Measurements from ENCODE around the gene CAT. TPM values are rescaled to one million over a fixed set of nuclear protein-coding genes. Genes with fewer than 3 reads are reported as not detected.

The CAT gene
- total and polyA plus RNA-seq, 10 donors, result 55.2 to 149 (median 110) TPM

DNA sequence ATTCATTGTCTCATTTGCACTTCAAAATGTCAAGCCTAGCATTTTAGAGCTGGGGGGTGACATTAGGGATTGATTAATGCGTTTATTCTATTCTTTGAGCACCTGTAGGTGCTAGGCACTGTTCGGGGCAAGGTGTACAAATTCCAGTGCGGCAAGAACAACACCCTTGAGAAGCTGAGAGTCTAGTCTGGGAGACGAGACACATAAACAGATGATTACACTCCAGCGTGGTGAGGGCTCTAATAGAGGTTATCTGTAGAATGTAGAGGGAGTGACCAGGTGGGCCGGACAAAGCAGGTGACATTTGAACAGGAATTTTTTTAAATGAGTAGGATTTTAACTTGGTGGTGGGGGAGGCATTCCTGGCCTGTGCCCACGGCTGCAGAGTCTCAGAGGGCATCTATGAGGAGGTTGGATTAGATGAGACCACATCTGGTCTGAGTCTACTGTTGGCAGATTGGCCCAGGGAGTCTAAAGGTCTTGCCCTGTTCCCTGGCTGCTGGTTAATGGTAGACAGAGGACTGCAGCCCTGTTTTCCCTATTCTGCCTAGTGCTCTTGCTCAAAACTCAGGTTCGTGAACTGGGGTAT lies 970 bp downstream of the CAT start:
- H3K4me1 ChIP-seq, result peaks cover 21 to 76% (median 66%) of the 10 kb centered on the region in 6 donors
- intact Hi-C loops (cut with DNase I; ENCODE audit: low total_unique reads), result no loop called here
- peak overlapping the region; percentile 86 to 96 (median 94) for H3K27ac ChIP-seq

DNA sequence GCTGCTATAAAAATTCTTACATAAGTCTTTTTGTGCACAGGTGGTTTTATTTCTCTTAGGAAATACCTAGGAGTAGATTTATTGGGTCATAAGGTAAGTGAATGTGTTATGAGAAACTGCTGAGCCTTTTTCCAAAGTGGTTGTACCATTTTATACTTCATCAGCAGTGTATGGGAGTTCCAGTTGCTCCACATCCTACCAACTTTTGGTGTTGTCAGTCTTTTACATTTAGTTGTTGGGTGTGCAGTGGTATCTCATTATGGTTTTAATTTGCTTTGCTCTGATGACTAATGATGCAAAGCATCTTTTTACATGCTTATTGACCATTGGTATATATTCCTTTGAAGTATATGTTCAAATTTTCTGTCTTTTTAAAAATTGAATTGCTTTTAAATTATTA lies 3.1 kb downstream of the CAT start:
- Histone ChIP-seq H3K27ac (no peak overlapping the region), H3K36me3 (peaks cover 0 to 12% (median 0%) of the 10 kb centered on the region in 6 donors), H3K27me3 (replicated peaks in 1 of 7) (no peaks in the 10 kb centered on the region), H3K9me3 (no peaks in the 10 kb centered on the region), H3K4me3 (peak overlapping the region in 1 of 8 donors; percentile 88), H3K4me1 (peaks cover 21 to 92% (median 84%) of the 10 kb centered on the region in 6 donors)
- intact Hi-C loops (cut with DNase I; ENCODE audit: low total_unique reads), result no loop called here
- TF ChIP-seq POLR2A (IDR thresholded peaks at IDR 0.05) (no peak), POLR2AphosphoS5 (IDR thresholded peaks at IDR 0.05) (no peak)
- TF ChIP-seq, protein P1, sequence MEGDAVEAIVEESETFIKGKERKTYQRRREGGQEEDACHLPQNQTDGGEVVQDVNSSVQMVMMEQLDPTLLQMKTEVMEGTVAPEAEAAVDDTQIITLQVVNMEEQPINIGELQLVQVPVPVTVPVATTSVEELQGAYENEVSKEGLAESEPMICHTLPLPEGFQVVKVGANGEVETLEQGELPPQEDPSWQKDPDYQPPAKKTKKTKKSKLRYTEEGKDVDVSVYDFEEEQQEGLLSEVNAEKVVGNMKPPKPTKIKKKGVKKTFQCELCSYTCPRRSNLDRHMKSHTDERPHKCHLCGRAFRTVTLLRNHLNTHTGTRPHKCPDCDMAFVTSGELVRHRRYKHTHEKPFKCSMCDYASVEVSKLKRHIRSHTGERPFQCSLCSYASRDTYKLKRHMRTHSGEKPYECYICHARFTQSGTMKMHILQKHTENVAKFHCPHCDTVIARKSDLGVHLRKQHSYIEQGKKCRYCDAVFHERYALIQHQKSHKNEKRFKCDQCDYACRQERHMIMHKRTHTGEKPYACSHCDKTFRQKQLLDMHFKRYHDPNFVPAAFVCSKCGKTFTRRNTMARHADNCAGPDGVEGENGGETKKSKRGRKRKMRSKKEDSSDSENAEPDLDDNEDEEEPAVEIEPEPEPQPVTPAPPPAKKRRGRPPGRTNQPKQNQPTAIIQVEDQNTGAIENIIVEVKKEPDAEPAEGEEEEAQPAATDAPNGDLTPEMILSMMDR (IDR thresholded peaks at IDR 0.05 in 8 of 11, conservative IDR thresholded peaks at IDR 0.05 in 3 of 11), result no peak
- no peak for DNase-seq

More for the DNA sequence above, 970 bp downstream of the CAT start:
- WGBS, 5 donors, result 15 to 29% (median 20%) methylated on average over 8 of the region's 8 CpGs
- peaks cover 0 to 8% (median 0%) of the 10 kb centered on the region in 6 donors for H3K36me3 ChIP-seq
- no peak for TF ChIP-seq POLR2AphosphoS5 (IDR thresholded peaks at IDR 0.05)
- no peak for TF ChIP-seq POLR2A (IDR thresholded peaks at IDR 0.05)
- TF ChIP-seq, protein P1 (IDR thresholded peaks at IDR 0.05 in 8 of 11, conservative IDR thresholded peaks at IDR 0.05 in 3 of 11), result no peak
- H3K9me3 ChIP-seq, result no peaks in the 10 kb centered on the region
- H3K27me3 ChIP-seq (replicated peaks in 1 of 7), result no peaks in the 10 kb centered on the region
- H3K4me3 ChIP-seq, result peak overlapping the region; percentile 54 to 97 (median 89)
- no peak for DNase-seq

DNA sequence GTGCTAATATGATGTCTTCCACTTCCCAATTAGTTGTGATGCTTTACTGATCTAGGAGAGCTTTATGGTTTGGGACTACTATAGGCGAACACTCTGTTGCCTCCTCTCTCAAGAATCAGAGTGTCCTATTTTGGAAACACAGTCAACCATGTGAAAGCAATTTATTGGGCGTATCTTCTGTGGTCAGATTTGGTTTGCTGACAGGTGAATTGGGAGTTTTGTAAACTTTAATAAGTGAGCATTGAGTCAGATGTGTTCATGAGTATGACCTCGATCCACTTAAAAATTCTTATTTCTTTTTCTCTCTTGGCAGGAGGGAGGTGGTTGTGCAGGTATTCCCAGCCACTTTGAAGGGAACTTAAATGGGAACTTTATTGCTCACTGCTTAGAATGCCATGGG lies 4.4 kb downstream of the CAT start:
- Histone ChIP-seq H3K27ac (no peak overlapping the region), H3K4me1 (peaks cover 18 to 94% (median 87%) of the 10 kb centered on the region in 6 donors), H3K27me3 (replicated peaks in 1 of 7) (no peaks in the 10 kb centered on the region), H3K4me3 (no peak overlapping the region), H3K9me3 (no peaks in the 10 kb centered on the region), H3K36me3 (peaks cover 0 to 17% (median 0%) of the 10 kb centered on the region in 6 donors)
- TF ChIP-seq, protein P1 (IDR thresholded peaks at IDR 0.05 in 8 of 11, conservative IDR thresholded peaks at IDR 0.05 in 3 of 11), result no peak
- TF ChIP-seq POLR2A (IDR thresholded peaks at IDR 0.05) (no peak), POLR2AphosphoS5 (IDR thresholded peaks at IDR 0.05) (no peak)
- WGBS, 5 donors, result 67 to 76% (median 72%) methylated on average over 3 of the region's 3 CpGs
- intact Hi-C loops (cut with DNase I; ENCODE audit: low total_unique reads), result no loop called here
- DNase-seq, result no peak

DNA sequence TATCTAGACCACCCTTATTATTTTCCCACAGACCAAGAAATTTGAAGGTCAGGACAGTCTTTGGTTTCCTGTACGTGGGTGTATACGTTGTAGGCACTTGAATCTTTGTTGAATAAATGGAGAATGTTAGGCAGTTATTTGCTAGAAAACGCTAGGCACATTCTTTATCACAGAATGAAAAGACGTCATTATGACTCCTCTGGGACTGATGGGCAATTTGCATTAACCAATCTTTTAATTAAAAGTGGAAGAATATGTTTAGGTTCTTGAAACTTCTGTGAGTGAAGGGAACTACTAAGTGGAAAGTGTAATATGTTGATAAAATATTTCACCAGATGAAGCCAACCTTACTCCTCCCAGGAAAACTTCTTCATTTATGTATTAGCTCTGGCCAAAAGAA lies 5.7 kb downstream of the CAT start:
- peaks cover 0 to 21% (median under 1%) of the 10 kb centered on the region in 6 donors for H3K36me3 ChIP-seq
- no peak overlapping the region for H3K27ac ChIP-seq
- no peak overlapping the region for H3K4me3 ChIP-seq
- no peak for DNase-seq
- intact Hi-C loops (cut with DNase I; ENCODE audit: low total_unique reads), result no loop called here
- no peaks in the 10 kb centered on the region for H3K9me3 ChIP-seq
- H3K4me1 ChIP-seq, result peaks cover 24 to 100% (median 95%) of the 10 kb centered on the region in 6 donors
- H3K27me3 ChIP-seq (replicated peaks in 1 of 7), result no peaks in the 10 kb centered on the region
- WGBS, 5 donors, result 37 to 58% (median 50%) methylated on average over 4 of the region's 4 CpGs
- no peak for TF ChIP-seq POLR2A (IDR thresholded peaks at IDR 0.05)
- TF ChIP-seq, protein P1 (IDR thresholded peaks at IDR 0.05 in 8 of 11, conservative IDR thresholded peaks at IDR 0.05 in 3 of 11), result no peak
- TF ChIP-seq POLR2AphosphoS5 (IDR thresholded peaks at IDR 0.05), result no peak
